Prostate gland (tissue), 2 donors: Measurements from ENCODE around the gene FN3K. TPM values are rescaled to one million over a fixed set of nuclear protein-coding genes. Genes with fewer than 3 reads are reported as not detected.

Experiments
- DNase-seq: peaks from one replicate; pipeline ENCODE4 v3.0.0-alpha.2; 2019; ENCODE audit warnings: low spot score
- H3K27ac ChIP-seq, 2 donors: fragments of 200-600 bp; sonication (generic); 2 replicates each; pipeline ENCODE4 v1.5.1; 2017 to 2019
- H3K27me3 ChIP-seq: fragments of 200-600 bp; sonication (generic); replicated peaks from 2 replicates; pipeline ENCODE4 v1.5.1; 2019; ENCODE audit not compliant: insufficient read depth
- H3K36me3 ChIP-seq, 2 donors: fragments of 200-600 bp; sonication (generic); 1 replicate in 1 of 2; 2 replicates in 1 of 2; pipeline versions ENCODE4 v1.5.1 to v1.8.1; 2017 to 2019
- H3K4me1 ChIP-seq: fragments of 200-600 bp; sonication (generic); replicated peaks from 2 replicates; pipeline ENCODE4 v1.5.1; 2019
- H3K4me3 ChIP-seq, 2 donors: fragments of 200-600 bp; sonication (generic); 2 replicates each; pipeline ENCODE4 v1.5.1; 2017 to 2019
- H3K9me3 ChIP-seq: fragments of 200-600 bp; sonication (generic); 2 replicates; pipeline ENCODE4 v1.5.1; 2017
- CTCF ChIP-seq, 4 experiments: fragments of 200-600 bp in 2 of 4; fragments of 450-650 bp in 2 of 4; sonication (generic) in 2 of 4; IDR thresholded peaks; 1 replicate in 3 of 4; 2 replicates in 1 of 4; pipeline ENCODE4 v1.5.1; 2016 to 2019; ENCODE audit warnings: antibody characterized with exemption in 4 of 4, mild to moderate bottlenecking in 2 of 4, moderate library complexity in 2 of 4
- POLR2A ChIP-seq: fragments of 450-650 bp; IDR thresholded peaks from one replicate; pipeline ENCODE4 v1.6.1; 2016; ENCODE audit warnings: antibody characterized with exemption, mild to moderate bottlenecking
- POLR2AphosphoS5 ChIP-seq: sonication (generic); formaldehyde crosslinking; IDR thresholded peaks from one replicate; pipeline ENCODE4 v1.6.1; 2017; ENCODE audit warnings: antibody characterized with exemption
- WGBS: methylation state at CpG from one replicate; pipeline ENCODE4 v1.1.5; 2018; 5-methylcytosine and 5-hydroxymethylcytosine counted together
- intact Hi-C: fragments of 100-400 bp; cut with DNase I; formaldehyde crosslinking; loops from one replicate; pipeline ENCODE4 v1.14.2; 2022
- total RNA-seq, 2 donors: library from RNA; depleted of rRNA; stranded (reverse); fragments of >200 nt; gene quantifications; one replicate each; pipeline ENCODE4 v1.1.0, GENCODE V29; 2016

FN3K gene
- total RNA-seq, 2 donors from 2014 or later: 16.9 to 32.2 TPM

- TF ChIP-seq CTCF (IDR thresholded peaks at IDR 0.05): no peak
- peak; percentile 35 for TF ChIP-seq POLR2A
- peak; percentile 77 for TF ChIP-seq POLR2AphosphoS5
- Histone ChIP-seq H3K9me3 (no peaks in the 10 kb centered on the region), H3K4me3 (peak within 1 kb of the TSS; percentile 82 to 89), H3K4me1 (peaks cover 7% of the 10 kb centered on the region), H3K27ac (peak within 1 kb of the TSS; percentile 67 to 69), H3K36me3 (peaks cover 5% of the 10 kb centered on the region in 2 donors), H3K27me3 (no peaks in the 10 kb centered on the region)
- under 1% methylated on average over 57 of the region's 75 CpGs for WGBS
- intact Hi-C loops: no loop called here
- DNase-seq: peak; percentile 96
Measured at GRCh38 chr17:82716203-82717010, 19.0 kb upstream of the FN3K start, which contains the start of gene FN3KRP. Gene FN3KRP (plus strand): TSS chr17:82716706. CDS start chr17:82716756, 50 bp downstream.

GRCh38 chr17:82718986-82719685 is 16.3 kb upstream of the FN3K start:
- TF ChIP-seq CTCF (IDR thresholded peaks at IDR 0.05) (no peak), POLR2AphosphoS5 (no peak), POLR2A (no peak)
- peaks cover 7% of the 10 kb centered on the region for H3K4me1 ChIP-seq
- WGBS: 92% methylated on average over 18 of the region's 18 CpGs
- H3K9me3 ChIP-seq: no peaks in the 10 kb centered on the region
- intact Hi-C loops: no loop called here
- DNase-seq: no peak
- no peak overlapping the region for H3K27ac ChIP-seq
- H3K36me3 ChIP-seq: peaks cover 5% of the 10 kb centered on the region in 2 donors
- H3K4me3 ChIP-seq: no peak overlapping the region
- H3K27me3 ChIP-seq: no peaks in the 10 kb centered on the region

- TF ChIP-seq CTCF (IDR thresholded peaks at IDR 0.05) (no peak), POLR2A (no peak), POLR2AphosphoS5 (no peak)
- peaks cover 7% of the 10 kb centered on the region for H3K4me1 ChIP-seq
- no peaks in the 10 kb centered on the region for H3K27me3 ChIP-seq
- WGBS: 93% methylated on average over 19 of the region's 19 CpGs
- intact Hi-C loops: no loop called here
- H3K9me3 ChIP-seq: no peaks in the 10 kb centered on the region
- no peak overlapping the region for H3K27ac ChIP-seq
- peaks cover 5% of the 10 kb centered on the region in 2 donors for H3K36me3 ChIP-seq
- DNase-seq: no peak
- H3K4me3 ChIP-seq: no peak overlapping the region
Measured at GRCh38 chr17:82720204-82720603, 15.2 kb upstream of the FN3K start.

- intact Hi-C loops: no loop called here
- WGBS: 84% methylated on average over 19 of the region's 19 CpGs
Measured at GRCh38 chr17:82722341-82723013, 12.9 kb upstream of the FN3K start.

More at GRCh38 chr17:82722341-82723013, 12.9 kb upstream of the FN3K start:
- no peaks in the 10 kb centered on the region for H3K9me3 ChIP-seq
- no peaks in the 10 kb centered on the region for H3K27me3 ChIP-seq
- H3K4me1 ChIP-seq: peaks cover 5% of the 10 kb centered on the region
- no peak overlapping the region for H3K27ac ChIP-seq
- no peak for TF ChIP-seq CTCF (IDR thresholded peaks at IDR 0.05)
- H3K4me3 ChIP-seq: no peak overlapping the region
- peaks cover 5 to 13% of the 10 kb centered on the region in 2 donors for H3K36me3 ChIP-seq
- no peak for DNase-seq
